ENCODE results near the gene EFCAB11. TPM values are rescaled to one million over a fixed set of nuclear protein-coding genes. Genes with fewer than 3 reads are reported as not detected.

The EFCAB11 gene
- total and polyA plus RNA-seq, 2 experiments from 2014 or later, result 7.7 to 24.6 TPM

DNA sequence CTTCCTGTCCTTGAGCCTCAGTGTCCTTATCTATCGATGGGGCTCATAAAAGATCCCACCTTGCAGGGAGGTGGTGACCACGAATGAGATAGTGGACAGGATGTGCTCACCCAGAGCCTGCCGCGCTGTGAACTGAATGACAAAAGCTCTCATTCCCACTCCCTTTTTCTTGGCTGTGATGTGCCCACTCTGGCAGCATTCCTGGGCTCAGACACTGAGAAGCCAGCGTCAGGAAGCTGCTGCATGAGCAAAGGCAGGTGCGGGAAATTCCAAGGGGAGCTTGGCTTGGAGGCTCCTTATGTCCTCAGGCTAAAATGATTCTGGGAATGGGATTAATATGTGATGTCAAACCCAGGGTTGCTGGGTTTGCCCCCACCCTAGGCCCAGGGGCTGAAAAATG lies 61.6 kb downstream of the EFCAB11 start:
- no peaks in the 10 kb centered on the region for H3K4me1 ChIP-seq (ENCODE audit: insufficient read depth)
- Mint-ChIP-seq H3K27ac (no peak overlapping the region), H3K4me3 (no peak overlapping the region), H3K36me3 (ENCODE audit: low read depth) (peaks cover 6% of the 10 kb centered on the region), H3K27me3 (ENCODE audit: insufficient read depth, low read depth, poor library complexity) (no peaks in the 10 kb centered on the region), H3K9me3 (no peaks in the 10 kb centered on the region), H3K4me1 (no peaks in the 10 kb centered on the region; the same call in 2 of the 3 replicates)
- no peaks in the 10 kb centered on the region for H3F3A ChIP-seq (replicated peaks; ENCODE audit: low read depth)
- TF ChIP-seq STAT1 (IDR thresholded peaks at IDR 0.05; ENCODE audit: unreplicated experiment) (no peak), ZNF331 (CRISPR knock-in tag; IDR thresholded peaks at IDR 0.05; ENCODE audit: low read depth) (no peak), JUNB (IDR thresholded peaks at IDR 0.05; ENCODE audit: unreplicated experiment) (no peak), NANOG (IDR thresholded peaks at IDR 0.05; ENCODE audit: borderline replicate concordance) (no peak), CREB1 (CRISPR knock-in tag; IDR thresholded peaks at IDR 0.05; ENCODE audit: low read depth) (no peak), POLR2AphosphoS5 (IDR thresholded peaks at IDR 0.05; ENCODE audit: low read depth) (no peak), EZH2 (IDR thresholded peaks at IDR 0.05; ENCODE audit: low read depth, unreplicated experiment) (no peak), EZH2phosphoT487 (IDR thresholded peaks at IDR 0.05; ENCODE audit: unreplicated experiment) (no peak), ZNF114 (CRISPR knock-in tag; IDR thresholded peaks at IDR 0.05) (no peak)
- TF ChIP-seq, protein P1, sequence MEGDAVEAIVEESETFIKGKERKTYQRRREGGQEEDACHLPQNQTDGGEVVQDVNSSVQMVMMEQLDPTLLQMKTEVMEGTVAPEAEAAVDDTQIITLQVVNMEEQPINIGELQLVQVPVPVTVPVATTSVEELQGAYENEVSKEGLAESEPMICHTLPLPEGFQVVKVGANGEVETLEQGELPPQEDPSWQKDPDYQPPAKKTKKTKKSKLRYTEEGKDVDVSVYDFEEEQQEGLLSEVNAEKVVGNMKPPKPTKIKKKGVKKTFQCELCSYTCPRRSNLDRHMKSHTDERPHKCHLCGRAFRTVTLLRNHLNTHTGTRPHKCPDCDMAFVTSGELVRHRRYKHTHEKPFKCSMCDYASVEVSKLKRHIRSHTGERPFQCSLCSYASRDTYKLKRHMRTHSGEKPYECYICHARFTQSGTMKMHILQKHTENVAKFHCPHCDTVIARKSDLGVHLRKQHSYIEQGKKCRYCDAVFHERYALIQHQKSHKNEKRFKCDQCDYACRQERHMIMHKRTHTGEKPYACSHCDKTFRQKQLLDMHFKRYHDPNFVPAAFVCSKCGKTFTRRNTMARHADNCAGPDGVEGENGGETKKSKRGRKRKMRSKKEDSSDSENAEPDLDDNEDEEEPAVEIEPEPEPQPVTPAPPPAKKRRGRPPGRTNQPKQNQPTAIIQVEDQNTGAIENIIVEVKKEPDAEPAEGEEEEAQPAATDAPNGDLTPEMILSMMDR (conservative IDR thresholded peaks at IDR 0.05; ENCODE audit: low read depth in 2 of 2), result no peak
- TF ChIP-seq, protein P2, sequence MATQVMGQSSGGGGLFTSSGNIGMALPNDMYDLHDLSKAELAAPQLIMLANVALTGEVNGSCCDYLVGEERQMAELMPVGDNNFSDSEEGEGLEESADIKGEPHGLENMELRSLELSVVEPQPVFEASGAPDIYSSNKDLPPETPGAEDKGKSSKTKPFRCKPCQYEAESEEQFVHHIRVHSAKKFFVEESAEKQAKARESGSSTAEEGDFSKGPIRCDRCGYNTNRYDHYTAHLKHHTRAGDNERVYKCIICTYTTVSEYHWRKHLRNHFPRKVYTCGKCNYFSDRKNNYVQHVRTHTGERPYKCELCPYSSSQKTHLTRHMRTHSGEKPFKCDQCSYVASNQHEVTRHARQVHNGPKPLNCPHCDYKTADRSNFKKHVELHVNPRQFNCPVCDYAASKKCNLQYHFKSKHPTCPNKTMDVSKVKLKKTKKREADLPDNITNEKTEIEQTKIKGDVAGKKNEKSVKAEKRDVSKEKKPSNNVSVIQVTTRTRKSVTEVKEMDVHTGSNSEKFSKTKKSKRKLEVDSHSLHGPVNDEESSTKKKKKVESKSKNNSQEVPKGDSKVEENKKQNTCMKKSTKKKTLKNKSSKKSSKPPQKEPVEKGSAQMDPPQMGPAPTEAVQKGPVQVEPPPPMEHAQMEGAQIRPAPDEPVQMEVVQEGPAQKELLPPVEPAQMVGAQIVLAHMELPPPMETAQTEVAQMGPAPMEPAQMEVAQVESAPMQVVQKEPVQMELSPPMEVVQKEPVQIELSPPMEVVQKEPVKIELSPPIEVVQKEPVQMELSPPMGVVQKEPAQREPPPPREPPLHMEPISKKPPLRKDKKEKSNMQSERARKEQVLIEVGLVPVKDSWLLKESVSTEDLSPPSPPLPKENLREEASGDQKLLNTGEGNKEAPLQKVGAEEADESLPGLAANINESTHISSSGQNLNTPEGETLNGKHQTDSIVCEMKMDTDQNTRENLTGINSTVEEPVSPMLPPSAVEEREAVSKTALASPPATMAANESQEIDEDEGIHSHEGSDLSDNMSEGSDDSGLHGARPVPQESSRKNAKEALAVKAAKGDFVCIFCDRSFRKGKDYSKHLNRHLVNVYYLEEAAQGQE (IDR thresholded peaks at IDR 0.05; ENCODE audit: unreplicated experiment), result no peak
- TF ChIP-seq, protein P3, sequence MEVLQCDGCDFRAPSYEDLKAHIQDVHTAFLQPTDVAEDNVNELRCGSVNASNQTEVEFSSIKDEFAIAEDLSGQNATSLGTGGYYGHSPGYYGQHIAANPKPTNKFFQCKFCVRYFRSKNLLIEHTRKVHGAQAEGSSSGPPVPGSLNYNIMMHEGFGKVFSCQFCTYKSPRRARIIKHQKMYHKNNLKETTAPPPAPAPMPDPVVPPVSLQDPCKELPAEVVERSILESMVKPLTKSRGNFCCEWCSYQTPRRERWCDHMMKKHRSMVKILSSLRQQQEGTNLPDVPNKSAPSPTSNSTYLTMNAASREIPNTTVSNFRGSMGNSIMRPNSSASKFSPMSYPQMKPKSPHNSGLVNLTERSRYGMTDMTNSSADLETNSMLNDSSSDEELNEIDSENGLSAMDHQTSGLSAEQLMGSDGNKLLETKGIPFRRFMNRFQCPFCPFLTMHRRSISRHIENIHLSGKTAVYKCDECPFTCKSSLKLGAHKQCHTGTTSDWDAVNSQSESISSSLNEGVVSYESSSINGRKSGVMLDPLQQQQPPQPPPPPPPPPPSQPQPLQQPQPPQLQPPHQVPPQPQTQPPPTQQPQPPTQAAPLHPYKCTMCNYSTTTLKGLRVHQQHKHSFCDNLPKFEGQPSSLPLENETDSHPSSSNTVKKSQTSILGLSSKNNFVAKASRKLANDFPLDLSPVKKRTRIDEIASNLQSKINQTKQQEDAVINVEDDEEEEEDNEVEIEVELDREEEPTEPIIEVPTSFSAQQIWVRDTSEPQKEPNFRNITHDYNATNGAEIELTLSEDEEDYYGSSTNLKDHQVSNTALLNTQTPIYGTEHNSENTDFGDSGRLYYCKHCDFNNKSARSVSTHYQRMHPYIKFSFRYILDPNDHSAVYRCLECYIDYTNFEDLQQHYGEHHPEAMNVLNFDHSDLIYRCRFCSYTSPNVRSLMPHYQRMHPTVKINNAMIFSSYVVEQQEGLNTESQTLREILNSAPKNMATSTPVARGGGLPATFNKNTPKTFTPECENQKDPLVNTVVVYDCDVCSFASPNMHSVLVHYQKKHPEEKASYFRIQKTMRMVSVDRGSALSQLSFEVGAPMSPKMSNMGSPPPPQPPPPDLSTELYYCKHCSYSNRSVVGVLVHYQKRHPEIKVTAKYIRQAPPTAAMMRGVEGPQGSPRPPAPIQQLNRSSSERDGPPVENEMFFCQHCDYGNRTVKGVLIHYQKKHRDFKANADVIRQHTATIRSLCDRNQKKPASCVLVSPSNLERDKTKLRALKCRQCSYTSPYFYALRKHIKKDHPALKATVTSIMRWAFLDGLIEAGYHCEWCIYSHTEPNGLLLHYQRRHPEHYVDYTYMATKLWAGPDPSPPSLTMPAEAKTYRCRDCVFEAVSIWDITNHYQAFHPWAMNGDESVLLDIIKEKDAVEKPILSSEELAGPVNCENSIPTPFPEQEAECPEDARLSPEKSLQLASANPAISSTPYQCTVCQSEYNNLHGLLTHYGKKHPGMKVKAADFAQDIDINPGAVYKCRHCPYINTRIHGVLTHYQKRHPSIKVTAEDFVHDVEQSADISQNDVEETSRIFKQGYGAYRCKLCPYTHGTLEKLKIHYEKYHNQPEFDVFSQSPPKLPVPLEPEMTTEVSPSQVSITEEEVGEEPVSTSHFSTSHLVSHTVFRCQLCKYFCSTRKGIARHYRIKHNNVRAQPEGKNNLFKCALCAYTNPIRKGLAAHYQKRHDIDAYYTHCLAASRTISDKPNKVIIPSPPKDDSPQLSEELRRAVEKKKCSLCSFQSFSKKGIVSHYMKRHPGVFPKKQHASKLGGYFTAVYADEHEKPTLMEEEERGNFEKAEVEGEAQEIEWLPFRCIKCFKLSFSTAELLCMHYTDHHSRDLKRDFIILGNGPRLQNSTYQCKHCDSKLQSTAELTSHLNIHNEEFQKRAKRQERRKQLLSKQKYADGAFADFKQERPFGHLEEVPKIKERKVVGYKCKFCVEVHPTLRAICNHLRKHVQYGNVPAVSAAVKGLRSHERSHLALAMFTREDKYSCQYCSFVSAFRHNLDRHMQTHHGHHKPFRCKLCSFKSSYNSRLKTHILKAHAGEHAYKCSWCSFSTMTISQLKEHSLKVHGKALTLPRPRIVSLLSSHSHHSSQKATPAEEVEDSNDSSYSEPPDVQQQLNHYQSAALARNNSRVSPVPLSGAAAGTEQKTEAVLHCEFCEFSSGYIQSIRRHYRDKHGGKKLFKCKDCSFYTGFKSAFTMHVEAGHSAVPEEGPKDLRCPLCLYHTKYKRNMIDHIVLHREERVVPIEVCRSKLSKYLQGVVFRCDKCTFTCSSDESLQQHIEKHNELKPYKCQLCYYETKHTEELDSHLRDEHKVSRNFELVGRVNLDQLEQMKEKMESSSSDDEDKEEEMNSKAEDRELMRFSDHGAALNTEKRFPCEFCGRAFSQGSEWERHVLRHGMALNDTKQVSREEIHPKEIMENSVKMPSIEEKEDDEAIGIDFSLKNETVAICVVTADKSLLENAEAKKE (CRISPR knock-in tag; IDR thresholded peaks at IDR 0.05), result no peak
- TF ChIP-seq, protein P4, sequence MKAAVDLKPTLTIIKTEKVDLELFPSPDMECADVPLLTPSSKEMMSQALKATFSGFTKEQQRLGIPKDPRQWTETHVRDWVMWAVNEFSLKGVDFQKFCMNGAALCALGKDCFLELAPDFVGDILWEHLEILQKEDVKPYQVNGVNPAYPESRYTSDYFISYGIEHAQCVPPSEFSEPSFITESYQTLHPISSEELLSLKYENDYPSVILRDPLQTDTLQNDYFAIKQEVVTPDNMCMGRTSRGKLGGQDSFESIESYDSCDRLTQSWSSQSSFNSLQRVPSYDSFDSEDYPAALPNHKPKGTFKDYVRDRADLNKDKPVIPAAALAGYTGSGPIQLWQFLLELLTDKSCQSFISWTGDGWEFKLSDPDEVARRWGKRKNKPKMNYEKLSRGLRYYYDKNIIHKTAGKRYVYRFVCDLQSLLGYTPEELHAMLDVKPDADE (IDR thresholded peaks at IDR 0.05), result no peak
- no peaks in the 10 kb centered on the region for H3K79me2 ChIP-seq (replicated peaks; ENCODE audit: insufficient read depth)
- no peak for ATAC-seq
- no peak overlapping the region for H3K4me2 ChIP-seq
- H3K27ac ChIP-seq (ENCODE audit: low read depth), result no peak overlapping the region
- DNase-seq (ENCODE audit: low spot score), result peak; percentile 32
- H3K36me3 ChIP-seq (ENCODE audit: insufficient read depth), result no peaks in the 10 kb centered on the region
- H3K27me3 ChIP-seq (ENCODE audit: insufficient read depth), result no peaks in the 10 kb centered on the region
- no peak overlapping the region for H2AFZ ChIP-seq
- H3K9me2 ChIP-seq (ENCODE audit: insufficient read depth), result peaks cover 6% of the 10 kb centered on the region; the same call in 1 of the 2 replicates
- no peak overlapping the region for H3K4me3 ChIP-seq
- H4K20me1 ChIP-seq (replicated peaks; ENCODE audit: insufficient read depth), result no peaks in the 10 kb centered on the region

All from GM23338 (cell line).